Progenitor cell of endocrine pancreas (in vitro differentiated cells): Measurements from ENCODE around the gene AJM1. TPM values are rescaled to one million over a fixed set of nuclear protein-coding genes. Genes with fewer than 3 reads are reported as not detected.
"Not testable (repeated sequence)": the region's sequence is repeated elsewhere in the genome, so short reads cannot be mapped to it uniquely, and the experiment has no call there.

Source experiments
- DNase-seq: peaks from one replicate; pipeline ENCODE4 v3.0.0; 2021; ENCODE audit warnings: low spot score; ENCODE audit not compliant: unreplicated experiment
- H3K27ac Mint-ChIP-seq: 2 replicates; pipeline ENCODE4 v1.8.0; 2021; ENCODE audit warnings: mild to moderate bottlenecking, moderate library complexity, mixed read lengths
- H3K27me3 Mint-ChIP-seq: 2 replicates; pipeline ENCODE4 v1.8.0; 2021; ENCODE audit warnings: mixed read lengths
- H3K36me3 Mint-ChIP-seq: 2 replicates; pipeline ENCODE4 v1.8.0; 2022; ENCODE audit warnings: mixed read lengths; ENCODE audit not compliant: insufficient read depth
- H3K4me1 Mint-ChIP-seq: 2 replicates; pipeline ENCODE4 v1.8.0; 2021; ENCODE audit warnings: low read depth, mixed read lengths
- H3K4me3 Mint-ChIP-seq: 2 replicates; pipeline ENCODE4 v1.8.0; 2021; ENCODE audit warnings: low read depth, mild to moderate bottlenecking, moderate library complexity, mixed read lengths
- H3K9me3 Mint-ChIP-seq: 2 replicates; pipeline ENCODE4 v1.8.0; 2021; ENCODE audit warnings: low read depth, mixed read lengths
- total RNA-seq: library from RNA; stranded (reverse); gene quantifications from 2 replicates; pipeline ENCODE4 v1.2.1, GENCODE V29; 2021
- TF ChIP-seq, protein P1 (sequence below): fragments of 200-600 bp; sonication (generic); IDR thresholded peaks from one replicate; pipeline ENCODE4 v1.5.0; 2021; ENCODE audit warnings: antibody characterized with exemption, mild to moderate bottlenecking; ENCODE audit not compliant: unreplicated experiment

The AJM1 gene
- total RNA-seq, 1 donor from 2014 or later = 5.8 TPM

DNA sequence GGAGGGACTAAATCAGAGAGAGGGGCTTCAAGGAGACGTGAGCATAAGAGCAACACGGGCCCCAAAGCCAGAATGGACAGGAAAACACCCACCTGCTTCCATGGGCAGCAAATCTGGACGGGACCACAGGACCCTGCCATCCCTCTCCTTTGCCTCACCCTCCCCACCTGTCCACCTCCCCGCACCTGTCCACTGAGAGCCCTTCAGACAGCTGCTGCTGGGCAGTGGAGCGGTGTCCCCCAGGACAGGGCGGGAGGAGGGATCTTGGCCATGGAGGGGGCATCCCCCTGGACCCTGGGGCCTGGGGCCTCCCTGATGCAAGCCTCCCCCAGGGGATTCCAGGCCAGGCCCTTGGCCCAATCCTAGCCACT lies 43.6 kb upstream of the AJM1 start:
- no peaks in the 10 kb centered on the region for H3K9me3 Mint-ChIP-seq
- peak overlapping the region; percentile 61 for H3K4me3 Mint-ChIP-seq
- TF ChIP-seq, protein P1, sequence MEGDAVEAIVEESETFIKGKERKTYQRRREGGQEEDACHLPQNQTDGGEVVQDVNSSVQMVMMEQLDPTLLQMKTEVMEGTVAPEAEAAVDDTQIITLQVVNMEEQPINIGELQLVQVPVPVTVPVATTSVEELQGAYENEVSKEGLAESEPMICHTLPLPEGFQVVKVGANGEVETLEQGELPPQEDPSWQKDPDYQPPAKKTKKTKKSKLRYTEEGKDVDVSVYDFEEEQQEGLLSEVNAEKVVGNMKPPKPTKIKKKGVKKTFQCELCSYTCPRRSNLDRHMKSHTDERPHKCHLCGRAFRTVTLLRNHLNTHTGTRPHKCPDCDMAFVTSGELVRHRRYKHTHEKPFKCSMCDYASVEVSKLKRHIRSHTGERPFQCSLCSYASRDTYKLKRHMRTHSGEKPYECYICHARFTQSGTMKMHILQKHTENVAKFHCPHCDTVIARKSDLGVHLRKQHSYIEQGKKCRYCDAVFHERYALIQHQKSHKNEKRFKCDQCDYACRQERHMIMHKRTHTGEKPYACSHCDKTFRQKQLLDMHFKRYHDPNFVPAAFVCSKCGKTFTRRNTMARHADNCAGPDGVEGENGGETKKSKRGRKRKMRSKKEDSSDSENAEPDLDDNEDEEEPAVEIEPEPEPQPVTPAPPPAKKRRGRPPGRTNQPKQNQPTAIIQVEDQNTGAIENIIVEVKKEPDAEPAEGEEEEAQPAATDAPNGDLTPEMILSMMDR = no peak
- DNase-seq = no peak
- H3K36me3 Mint-ChIP-seq = no peaks in the 10 kb centered on the region
- H3K27ac Mint-ChIP-seq = no peak overlapping the region
- no peaks in the 10 kb centered on the region for H3K27me3 Mint-ChIP-seq
- peaks cover 26% of the 10 kb centered on the region for H3K4me1 Mint-ChIP-seq

DNA sequence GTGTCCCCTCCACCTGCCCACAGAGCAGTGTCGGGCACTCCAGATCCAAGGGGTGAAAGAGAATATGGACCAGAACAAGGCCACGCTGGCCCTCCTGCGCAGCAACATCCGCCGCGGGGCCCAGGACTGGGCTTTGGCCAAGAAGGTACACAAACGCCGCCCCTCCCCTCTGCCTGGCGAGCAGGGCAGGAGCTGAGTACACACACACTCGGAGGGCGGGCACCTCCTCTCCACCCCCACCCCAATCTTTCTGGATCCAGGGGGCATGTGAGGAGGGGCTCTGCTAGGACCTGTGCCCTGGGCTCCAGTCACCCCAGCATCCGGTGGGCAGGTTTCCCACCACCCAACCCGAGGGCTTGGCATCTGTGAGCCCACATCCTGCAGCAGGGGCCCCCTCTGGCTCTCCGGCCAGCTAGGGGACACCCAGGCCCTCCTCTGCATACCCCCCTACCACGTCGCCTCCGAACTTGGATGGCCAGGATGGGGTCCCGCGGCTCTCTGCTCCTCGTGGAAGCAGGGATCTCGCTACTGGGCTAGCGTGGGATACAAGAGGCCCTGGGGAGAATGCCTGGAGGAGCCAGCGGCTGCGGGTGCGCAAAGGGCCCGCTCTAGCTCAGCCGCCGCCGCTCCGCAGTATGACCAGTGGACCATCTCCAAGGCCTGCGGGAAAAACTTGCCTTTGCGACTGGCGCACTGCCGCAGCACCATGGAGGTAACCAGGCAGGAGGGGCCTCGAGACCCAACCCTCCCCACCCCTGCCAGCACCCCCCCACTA lies 43.0 kb upstream of the AJM1 start:
- TF ChIP-seq, protein P1 = no peak
- DNase-seq = no peak

DNA sequence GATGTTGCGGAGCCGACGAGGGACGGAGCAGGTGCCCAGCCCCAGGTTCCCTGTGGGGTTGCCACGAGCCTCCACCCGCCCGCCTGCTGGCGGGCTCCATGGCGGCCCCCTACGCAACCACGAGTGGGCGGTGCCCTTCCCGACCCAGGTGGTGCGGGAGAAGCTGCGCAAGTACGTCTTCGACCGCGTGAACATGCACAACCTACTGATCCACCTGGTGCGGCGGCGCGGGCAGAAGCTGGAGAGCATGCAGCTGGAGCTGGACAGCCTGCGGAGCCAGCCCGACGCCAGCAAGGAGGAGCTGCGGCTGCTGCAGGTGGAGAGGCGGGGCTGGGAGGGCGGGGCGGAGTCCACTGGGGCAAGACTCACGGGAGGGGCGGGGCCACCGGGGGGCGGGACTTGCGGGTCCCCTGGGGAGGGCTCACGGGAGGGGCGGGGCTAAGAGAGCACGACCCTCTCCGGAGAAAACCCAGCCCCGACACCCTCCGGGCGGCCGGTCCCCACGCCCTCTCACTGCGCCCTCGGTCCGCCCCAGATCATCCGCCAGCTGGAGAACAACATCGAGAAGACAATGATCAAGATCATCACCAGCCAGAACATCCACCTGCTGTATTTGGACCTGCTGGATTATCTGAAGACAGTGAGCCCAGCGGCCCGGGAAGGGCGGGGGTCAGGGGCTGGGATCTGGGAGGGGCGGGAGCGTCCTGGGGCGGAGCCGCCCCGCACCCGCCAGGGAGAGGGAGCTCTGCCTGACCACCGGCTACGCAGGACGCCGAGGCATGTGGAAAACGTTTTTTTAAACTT lies 42.2 kb upstream of the AJM1 start:
- TF ChIP-seq, protein P1 = no peak
- H3K4me3 Mint-ChIP-seq = peak overlapping the region; percentile 87
- no peaks in the 10 kb centered on the region for H3K27me3 Mint-ChIP-seq
- H3K36me3 Mint-ChIP-seq = no peaks in the 10 kb centered on the region
- peak; percentile 91 for DNase-seq
- peak overlapping the region; percentile 89 for H3K27ac Mint-ChIP-seq
- no peaks in the 10 kb centered on the region for H3K9me3 Mint-ChIP-seq
- H3K4me1 Mint-ChIP-seq = peaks cover 26% of the 10 kb centered on the region

More for the DNA sequence above, 43.0 kb upstream of the AJM1 start:
- Mint-ChIP-seq H3K4me1 (peaks cover 26% of the 10 kb centered on the region), H3K4me3 (peak overlapping the region; percentile 61), H3K9me3 (no peaks in the 10 kb centered on the region), H3K27me3 (no peaks in the 10 kb centered on the region), H3K27ac (peak overlapping the region; percentile 73), H3K36me3 (no peaks in the 10 kb centered on the region)

DNA sequence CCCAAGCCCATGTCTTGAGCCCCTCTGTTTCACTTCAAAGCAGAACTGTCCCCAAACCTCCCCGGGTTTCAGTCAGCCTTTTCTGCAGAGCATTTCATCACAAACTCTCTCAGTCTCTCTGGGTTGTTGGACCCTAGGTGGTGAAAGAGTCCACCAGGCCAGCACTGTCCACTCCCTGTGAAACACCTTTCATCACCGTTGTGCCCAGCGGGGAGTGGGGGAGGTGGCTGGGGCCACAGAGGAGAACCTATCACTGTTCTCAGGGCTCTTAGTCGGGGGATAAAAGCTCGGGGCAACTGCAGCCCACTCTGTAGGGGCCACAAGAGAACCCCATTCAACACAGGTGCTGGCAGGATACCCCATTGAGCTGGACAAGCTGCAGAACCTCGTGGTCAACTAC lies 40.0 kb upstream of the AJM1 start:
- TF ChIP-seq, protein P1 = no peak
- no peak for DNase-seq
- H3K36me3 Mint-ChIP-seq = no peaks in the 10 kb centered on the region
- no peak overlapping the region for H3K27ac Mint-ChIP-seq
- no peak overlapping the region for H3K4me3 Mint-ChIP-seq
- no peaks in the 10 kb centered on the region for H3K27me3 Mint-ChIP-seq
- H3K4me1 Mint-ChIP-seq = peaks cover 12% of the 10 kb centered on the region
- H3K9me3 Mint-ChIP-seq = no peaks in the 10 kb centered on the region

DNA sequence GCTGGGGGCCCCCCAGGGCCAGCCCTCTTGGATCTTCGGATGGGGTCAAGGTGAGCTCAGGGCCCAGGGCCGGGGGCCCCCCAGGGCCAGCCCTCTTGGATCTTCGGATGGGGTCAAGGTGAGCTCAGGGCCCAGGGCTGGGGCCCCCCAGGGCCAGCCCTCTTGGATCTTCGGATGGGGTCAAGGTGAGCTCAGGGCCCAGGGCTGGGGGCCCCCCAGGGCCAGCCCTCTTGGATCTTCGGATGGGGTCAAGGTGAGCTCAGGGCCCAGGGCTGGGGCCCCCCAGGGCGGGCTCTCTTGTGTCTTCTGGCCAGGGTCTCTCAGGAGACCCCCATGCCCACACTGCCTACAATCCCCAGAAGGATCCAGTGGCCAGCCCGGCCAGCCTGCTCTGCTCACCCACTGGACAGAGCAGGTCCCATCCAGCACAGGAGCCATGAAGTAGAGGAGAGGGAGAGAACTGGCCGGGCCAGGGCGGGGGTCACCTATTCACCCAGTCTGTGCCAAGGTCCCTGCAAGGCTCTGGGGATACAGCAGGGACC lies 39.2 kb upstream of the AJM1 start:
- not testable (repeated sequence) for H3K36me3 Mint-ChIP-seq, H3K27me3 Mint-ChIP-seq, DNase-seq, H3K4me3 Mint-ChIP-seq, H3K9me3 Mint-ChIP-seq
- H3K4me1 Mint-ChIP-seq = peaks cover 11% of the 10 kb centered on the region
- H3K27ac Mint-ChIP-seq = peak overlapping the region; percentile 81
